Esophagus squamous epithelium (tissue), 4 donors: Measurements from ENCODE around the gene PDGFRB.

Source experiments
- CTCF ChIP-seq, 6 experiments: fragments of 450-650 bp in 4 of 6; fragments of 200-600 bp in 2 of 6; sonication (generic) in 2 of 6; IDR thresholded peaks; one replicate each; pipeline ENCODE4 v1.5.1; 2016 to 2019; ENCODE audit warnings: antibody characterized with exemption in 6 of 6, mild to moderate bottlenecking in 4 of 6, moderate library complexity in 4 of 6
- POLR2A ChIP-seq, 4 donors: fragments of 450-650 bp; IDR thresholded peaks; one replicate each; pipeline ENCODE4 v1.6.1; 2017; ENCODE audit warnings: antibody characterized with exemption in 4 of 4, mild to moderate bottlenecking in 4 of 4, moderate library complexity in 3 of 4

GRCh38 chr5:150120617-150121447 lies 34.8 kb downstream of the PDGFRB start:
- TF ChIP-seq POLR2A (IDR thresholded peaks at IDR 0.05): no peak
- no peak for TF ChIP-seq CTCF (IDR thresholded peaks at IDR 0.05)
